A549 (cell line): ENCODE results near the gene EXOC4.

ENCODE experiments used
- BHLHE40 ChIP-seq: IDR thresholded peaks from 2 replicates; pipeline ENCODE4 v1.6.1; 2012; ENCODE audit warnings: low read depth, low read length, inconsistent platforms
- CBX8 ChIP-seq: fragments of 200-600 bp; sonication (generic); IDR thresholded peaks from 2 replicates; pipeline ENCODE4 v1.6.1; 2016
- EP300 ChIP-seq, 2 experiments: fragments of >200 bp; sonication (Bioruptor Twin); formaldehyde crosslinking; IDR thresholded peaks; 2 replicates in 1 of 2; 3 replicates in 1 of 2; pipeline ENCODE4 v1.6.1; 2016 to 2017
- JUN ChIP-seq, 2 experiments: fragments of >200 bp; sonication (Bioruptor Twin); formaldehyde crosslinking; IDR thresholded peaks; 2 replicates in 1 of 2; 3 replicates in 1 of 2; pipeline ENCODE4 v1.6.1; 2016 to 2017
- POLR2A ChIP-seq: IDR thresholded peaks from 2 replicates; pipeline ENCODE4 v1.6.1; 2012; ENCODE audit warnings: mild to moderate bottlenecking, low read length
- RAD21 ChIP-seq, 2 experiments: fragments of >200 bp in 1 of 2; sonication (Bioruptor Twin) in 1 of 2; formaldehyde crosslinking in 1 of 2; IDR thresholded peaks in 1 of 2; conservative IDR thresholded peaks in 1 of 2; 2 replicates in 1 of 2; 3 replicates in 1 of 2; pipeline ENCODE4 v1.6.1; 2012 to 2018; ENCODE audit warnings: inconsistent platforms in 1 of 2
- SREBF2 ChIP-seq: fragments of 450-650 bp; IDR thresholded peaks from 2 replicates; pipeline ENCODE4 v1.6.1; 2014; ENCODE audit warnings: mild to moderate bottlenecking, moderate library complexity
- TF ChIP-seq, protein P1 (sequence below): fragments of >200 bp; sonication (Bioruptor Twin); formaldehyde crosslinking; IDR thresholded peaks from 3 replicates; pipeline ENCODE4 v1.5.1; 2016
- TF ChIP-seq, protein P2 (sequence below): fragments of 200-600 bp; sonication (generic); IDR thresholded peaks from 2 replicates; pipeline ENCODE4 v1.6.1; 2016; ENCODE audit warnings: antibody characterized with exemption, mild to moderate bottlenecking, moderate library complexity
- TF ChIP-seq, protein P3 (sequence below): fragments of 450-650 bp; IDR thresholded peaks from 2 replicates; pipeline ENCODE4 v1.6.1; 2014; ENCODE audit warnings: antibody characterized with exemption

GRCh38 chr7:133948588-133948987 lies 695.7 kb downstream of the EXOC4 start:
- TF ChIP-seq, protein P1, sequence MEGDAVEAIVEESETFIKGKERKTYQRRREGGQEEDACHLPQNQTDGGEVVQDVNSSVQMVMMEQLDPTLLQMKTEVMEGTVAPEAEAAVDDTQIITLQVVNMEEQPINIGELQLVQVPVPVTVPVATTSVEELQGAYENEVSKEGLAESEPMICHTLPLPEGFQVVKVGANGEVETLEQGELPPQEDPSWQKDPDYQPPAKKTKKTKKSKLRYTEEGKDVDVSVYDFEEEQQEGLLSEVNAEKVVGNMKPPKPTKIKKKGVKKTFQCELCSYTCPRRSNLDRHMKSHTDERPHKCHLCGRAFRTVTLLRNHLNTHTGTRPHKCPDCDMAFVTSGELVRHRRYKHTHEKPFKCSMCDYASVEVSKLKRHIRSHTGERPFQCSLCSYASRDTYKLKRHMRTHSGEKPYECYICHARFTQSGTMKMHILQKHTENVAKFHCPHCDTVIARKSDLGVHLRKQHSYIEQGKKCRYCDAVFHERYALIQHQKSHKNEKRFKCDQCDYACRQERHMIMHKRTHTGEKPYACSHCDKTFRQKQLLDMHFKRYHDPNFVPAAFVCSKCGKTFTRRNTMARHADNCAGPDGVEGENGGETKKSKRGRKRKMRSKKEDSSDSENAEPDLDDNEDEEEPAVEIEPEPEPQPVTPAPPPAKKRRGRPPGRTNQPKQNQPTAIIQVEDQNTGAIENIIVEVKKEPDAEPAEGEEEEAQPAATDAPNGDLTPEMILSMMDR = no peak
- no peak for TF ChIP-seq BHLHE40
- no peak for TF ChIP-seq POLR2A
- TF ChIP-seq EP300 (IDR thresholded peaks at IDR 0.05) = no peak
- TF ChIP-seq RAD21 (conservative IDR thresholded peaks at IDR 0.05 in 1 of 2, IDR thresholded peaks at IDR 0.05 in 1 of 2) = no peak
- TF ChIP-seq JUN (IDR thresholded peaks at IDR 0.05) = no peak
- TF ChIP-seq, protein P2, sequence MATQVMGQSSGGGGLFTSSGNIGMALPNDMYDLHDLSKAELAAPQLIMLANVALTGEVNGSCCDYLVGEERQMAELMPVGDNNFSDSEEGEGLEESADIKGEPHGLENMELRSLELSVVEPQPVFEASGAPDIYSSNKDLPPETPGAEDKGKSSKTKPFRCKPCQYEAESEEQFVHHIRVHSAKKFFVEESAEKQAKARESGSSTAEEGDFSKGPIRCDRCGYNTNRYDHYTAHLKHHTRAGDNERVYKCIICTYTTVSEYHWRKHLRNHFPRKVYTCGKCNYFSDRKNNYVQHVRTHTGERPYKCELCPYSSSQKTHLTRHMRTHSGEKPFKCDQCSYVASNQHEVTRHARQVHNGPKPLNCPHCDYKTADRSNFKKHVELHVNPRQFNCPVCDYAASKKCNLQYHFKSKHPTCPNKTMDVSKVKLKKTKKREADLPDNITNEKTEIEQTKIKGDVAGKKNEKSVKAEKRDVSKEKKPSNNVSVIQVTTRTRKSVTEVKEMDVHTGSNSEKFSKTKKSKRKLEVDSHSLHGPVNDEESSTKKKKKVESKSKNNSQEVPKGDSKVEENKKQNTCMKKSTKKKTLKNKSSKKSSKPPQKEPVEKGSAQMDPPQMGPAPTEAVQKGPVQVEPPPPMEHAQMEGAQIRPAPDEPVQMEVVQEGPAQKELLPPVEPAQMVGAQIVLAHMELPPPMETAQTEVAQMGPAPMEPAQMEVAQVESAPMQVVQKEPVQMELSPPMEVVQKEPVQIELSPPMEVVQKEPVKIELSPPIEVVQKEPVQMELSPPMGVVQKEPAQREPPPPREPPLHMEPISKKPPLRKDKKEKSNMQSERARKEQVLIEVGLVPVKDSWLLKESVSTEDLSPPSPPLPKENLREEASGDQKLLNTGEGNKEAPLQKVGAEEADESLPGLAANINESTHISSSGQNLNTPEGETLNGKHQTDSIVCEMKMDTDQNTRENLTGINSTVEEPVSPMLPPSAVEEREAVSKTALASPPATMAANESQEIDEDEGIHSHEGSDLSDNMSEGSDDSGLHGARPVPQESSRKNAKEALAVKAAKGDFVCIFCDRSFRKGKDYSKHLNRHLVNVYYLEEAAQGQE = no peak
- TF ChIP-seq CBX8 = no peak
- no peak for TF ChIP-seq SREBF2
- TF ChIP-seq, protein P3, sequence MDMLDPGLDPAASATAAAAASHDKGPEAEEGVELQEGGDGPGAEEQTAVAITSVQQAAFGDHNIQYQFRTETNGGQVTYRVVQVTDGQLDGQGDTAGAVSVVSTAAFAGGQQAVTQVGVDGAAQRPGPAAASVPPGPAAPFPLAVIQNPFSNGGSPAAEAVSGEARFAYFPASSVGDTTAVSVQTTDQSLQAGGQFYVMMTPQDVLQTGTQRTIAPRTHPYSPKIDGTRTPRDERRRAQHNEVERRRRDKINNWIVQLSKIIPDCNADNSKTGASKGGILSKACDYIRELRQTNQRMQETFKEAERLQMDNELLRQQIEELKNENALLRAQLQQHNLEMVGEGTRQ = no peak
